GM23338 (cell line): ENCODE data around the gene TACSTD2. TPM values are rescaled to one million over a fixed set of nuclear protein-coding genes. Genes with fewer than 3 reads are reported as not detected.

Source experiments
- ATAC-seq: fragments of 200-7000 bp; cut with Tn5 transposase; 3 replicates; pipeline ENCODE4 v1.9.1; 2020
- DNase-seq: peaks from one replicate; pipeline ENCODE4 v3.0.0-alpha.2; 2015; ENCODE audit warnings: low spot score
- H2AFZ ChIP-seq: fragments of 200-600 bp; sonication (generic); 2 replicates; pipeline ENCODE4 v1.8.0; 2016; ENCODE audit warnings: antibody characterized with exemption, mild to moderate bottlenecking, moderate library complexity
- H3F3A ChIP-seq: fragments of 200-600 bp; sonication (generic); replicated peaks from 2 replicates; pipeline ENCODE4 v1.8.0; 2017; ENCODE audit warnings: antibody characterized with exemption, mixed run types, low read depth
- H3K27ac ChIP-seq: fragments of 200-600 bp; sonication (generic); 2 replicates; pipeline ENCODE4 v1.6.1; 2016; ENCODE audit warnings: low read depth
- H3K27me3 ChIP-seq: fragments of 200-600 bp; sonication (generic); 2 replicates; pipeline ENCODE4 v1.8.0; 2016; ENCODE audit warnings: mild to moderate bottlenecking, mixed run types, moderate library complexity; ENCODE audit not compliant: insufficient read depth
- H3K36me3 ChIP-seq: fragments of 200-600 bp; sonication (generic); 2 replicates; pipeline ENCODE4 v1.8.0; 2016; ENCODE audit warnings: mild to moderate bottlenecking; ENCODE audit not compliant: insufficient read depth
- H3K4me1 ChIP-seq: fragments of 200-600 bp; sonication (generic); 2 replicates; pipeline ENCODE4 v1.8.0; 2016; ENCODE audit warnings: mild to moderate bottlenecking, moderate library complexity; ENCODE audit not compliant: insufficient read depth
- H3K4me2 ChIP-seq: fragments of 200-600 bp; sonication (generic); 2 replicates; pipeline ENCODE4 v1.7.1; 2017; ENCODE audit warnings: mixed run types
- H3K4me3 ChIP-seq: fragments of 200-600 bp; sonication (generic); 2 replicates; pipeline ENCODE4 v1.6.1; 2016; ENCODE audit warnings: mixed run types
- H3K79me2 ChIP-seq: fragments of 200-600 bp; sonication (generic); replicated peaks from 2 replicates; pipeline ENCODE4 v1.8.0; 2017; ENCODE audit warnings: mild to moderate bottlenecking; ENCODE audit not compliant: insufficient read depth
- H3K9me2 ChIP-seq: fragments of 200-600 bp; sonication (generic); 2 replicates; pipeline ENCODE4 v1.8.0; 2017; ENCODE audit not compliant: insufficient read depth
- H4K20me1 ChIP-seq: fragments of 200-600 bp; sonication (generic); replicated peaks from 2 replicates; pipeline ENCODE4 v1.8.0; 2017; ENCODE audit warnings: mild to moderate bottlenecking; ENCODE audit not compliant: insufficient read depth
- H3K27ac Mint-ChIP-seq: 2 replicates; pipeline ENCODE4 v1.8.0; 2020; ENCODE audit warnings: inconsistent platforms, mild to moderate bottlenecking, moderate library complexity, mixed read lengths
- H3K27me3 Mint-ChIP-seq: 3 replicates; pipeline ENCODE4 v1.8.0; 2022; ENCODE audit warnings: low read depth, mild to moderate bottlenecking, moderate library complexity, mixed read lengths, inconsistent platforms; ENCODE audit not compliant: insufficient read depth, poor library complexity
- H3K36me3 Mint-ChIP-seq: 3 replicates; pipeline ENCODE4 v1.8.0; 2021; ENCODE audit warnings: low read depth, mild to moderate bottlenecking, inconsistent platforms, moderate library complexity, mixed read lengths
- H3K4me1 Mint-ChIP-seq: 3 replicates; pipeline ENCODE4 v1.8.0; 2020; ENCODE audit warnings: mild to moderate bottlenecking, inconsistent platforms, mixed read lengths
- H3K4me3 Mint-ChIP-seq: 3 replicates; pipeline ENCODE4 v1.8.0; 2021; ENCODE audit warnings: moderate library complexity, mild to moderate bottlenecking, inconsistent platforms, mixed read lengths
- H3K9me3 Mint-ChIP-seq: 3 replicates; pipeline ENCODE4 v1.8.0; 2020; ENCODE audit warnings: moderate library complexity, mild to moderate bottlenecking, inconsistent platforms, mixed read lengths
- CREB1 ChIP-seq: fragments of 250-450 bp; sonication (Bioruptor Pico); IDR thresholded peaks from 2 replicates; pipeline ENCODE4 v1.5.0; 2020; ENCODE audit warnings: low read depth, mild to moderate bottlenecking, moderate library complexity
- ETS1 ChIP-seq: IDR thresholded peaks from 2 replicates; pipeline ENCODE4 v1.6.1; 2016; ENCODE audit warnings: antibody characterized with exemption
- EZH2 ChIP-seq: fragments of 200-600 bp; sonication (generic); IDR thresholded peaks from one replicate; pipeline ENCODE4 v1.8.0; 2017; ENCODE audit warnings: antibody characterized with exemption, mild to moderate bottlenecking, low read depth; ENCODE audit not compliant: unreplicated experiment
- EZH2phosphoT487 ChIP-seq: fragments of 200-600 bp; sonication (generic); IDR thresholded peaks from one replicate; pipeline ENCODE4 v1.8.1; 2018; ENCODE audit warnings: antibody characterized with exemption; ENCODE audit not compliant: unreplicated experiment
- JUNB ChIP-seq: IDR thresholded peaks from one replicate; pipeline ENCODE4 v1.6.1; 2016; ENCODE audit warnings: antibody characterized with exemption; ENCODE audit not compliant: unreplicated experiment
- NANOG ChIP-seq: IDR thresholded peaks from 2 replicates; pipeline ENCODE4 v1.6.1; 2016; ENCODE audit warnings: antibody characterized with exemption, borderline replicate concordance
- POLR2AphosphoS5 ChIP-seq: IDR thresholded peaks from 2 replicates; pipeline ENCODE4 v1.6.1; 2016; ENCODE audit warnings: antibody characterized with exemption, low read depth
- REST ChIP-seq: IDR thresholded peaks from one replicate; pipeline ENCODE4 v1.6.1; 2018; ENCODE audit warnings: antibody characterized with exemption; ENCODE audit not compliant: unreplicated experiment
- STAT1 ChIP-seq: IDR thresholded peaks from one replicate; pipeline ENCODE4 v1.6.1; 2016; ENCODE audit warnings: antibody characterized with exemption; ENCODE audit not compliant: unreplicated experiment
- ZNF114 ChIP-seq: fragments of 250-450 bp; sonication (Bioruptor Pico); IDR thresholded peaks from 2 replicates; pipeline ENCODE4 v1.5.0; 2020; ENCODE audit warnings: mild to moderate bottlenecking, moderate library complexity
- ZNF331 ChIP-seq: fragments of 250-450 bp; sonication (Bioruptor Pico); IDR thresholded peaks from 2 replicates; pipeline ENCODE4 v1.5.0; 2020; ENCODE audit warnings: low read depth, mild to moderate bottlenecking, moderate library complexity
- polyA plus RNA-seq: library from polyadenylated mRNA; unstranded; fragments of >200 nt; fragmentation: Nextera tagmentation; extraction: Ambion mirVana; gene quantifications from 2 replicates; pipeline ENCODE4 v1.2.1, GENCODE V29; 2016
- total RNA-seq: library from RNA; depleted of rRNA; stranded (reverse); fragments of >200 nt; shearing (Covaris generic); gene quantifications from 2 replicates; pipeline ENCODE4 v1.2.3, GENCODE V29; 2014
- TF ChIP-seq, protein P1 (sequence below), 2 experiments: fragments of 200-600 bp in 1 of 2; sonication (generic) in 1 of 2; conservative IDR thresholded peaks; 2 replicates each; pipeline versions ENCODE4 v1.5.1 to v1.6.1; 2016 to 2017; ENCODE audit warnings: antibody characterized with exemption in 2 of 2, low read depth in 2 of 2, mild to moderate bottlenecking in 2 of 2, moderate library complexity in 1 of 2
- TF ChIP-seq, protein P2 (sequence below): fragments of 250-450 bp; sonication (Bioruptor Pico); IDR thresholded peaks from 2 replicates; pipeline ENCODE4 v1.5.0; 2020; ENCODE audit warnings: mild to moderate bottlenecking, moderate library complexity

The TACSTD2 gene
- total and polyA plus RNA-seq, 2 experiments from 2014 or later = 0.86 to 1.5 TPM

- H3K4me2 ChIP-seq = no peak overlapping the region
- TF ChIP-seq, protein P1, sequence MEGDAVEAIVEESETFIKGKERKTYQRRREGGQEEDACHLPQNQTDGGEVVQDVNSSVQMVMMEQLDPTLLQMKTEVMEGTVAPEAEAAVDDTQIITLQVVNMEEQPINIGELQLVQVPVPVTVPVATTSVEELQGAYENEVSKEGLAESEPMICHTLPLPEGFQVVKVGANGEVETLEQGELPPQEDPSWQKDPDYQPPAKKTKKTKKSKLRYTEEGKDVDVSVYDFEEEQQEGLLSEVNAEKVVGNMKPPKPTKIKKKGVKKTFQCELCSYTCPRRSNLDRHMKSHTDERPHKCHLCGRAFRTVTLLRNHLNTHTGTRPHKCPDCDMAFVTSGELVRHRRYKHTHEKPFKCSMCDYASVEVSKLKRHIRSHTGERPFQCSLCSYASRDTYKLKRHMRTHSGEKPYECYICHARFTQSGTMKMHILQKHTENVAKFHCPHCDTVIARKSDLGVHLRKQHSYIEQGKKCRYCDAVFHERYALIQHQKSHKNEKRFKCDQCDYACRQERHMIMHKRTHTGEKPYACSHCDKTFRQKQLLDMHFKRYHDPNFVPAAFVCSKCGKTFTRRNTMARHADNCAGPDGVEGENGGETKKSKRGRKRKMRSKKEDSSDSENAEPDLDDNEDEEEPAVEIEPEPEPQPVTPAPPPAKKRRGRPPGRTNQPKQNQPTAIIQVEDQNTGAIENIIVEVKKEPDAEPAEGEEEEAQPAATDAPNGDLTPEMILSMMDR (conservative IDR thresholded peaks at IDR 0.05; ENCODE audit: low read depth in 2 of 2) = no peak
- TF ChIP-seq, protein P2, sequence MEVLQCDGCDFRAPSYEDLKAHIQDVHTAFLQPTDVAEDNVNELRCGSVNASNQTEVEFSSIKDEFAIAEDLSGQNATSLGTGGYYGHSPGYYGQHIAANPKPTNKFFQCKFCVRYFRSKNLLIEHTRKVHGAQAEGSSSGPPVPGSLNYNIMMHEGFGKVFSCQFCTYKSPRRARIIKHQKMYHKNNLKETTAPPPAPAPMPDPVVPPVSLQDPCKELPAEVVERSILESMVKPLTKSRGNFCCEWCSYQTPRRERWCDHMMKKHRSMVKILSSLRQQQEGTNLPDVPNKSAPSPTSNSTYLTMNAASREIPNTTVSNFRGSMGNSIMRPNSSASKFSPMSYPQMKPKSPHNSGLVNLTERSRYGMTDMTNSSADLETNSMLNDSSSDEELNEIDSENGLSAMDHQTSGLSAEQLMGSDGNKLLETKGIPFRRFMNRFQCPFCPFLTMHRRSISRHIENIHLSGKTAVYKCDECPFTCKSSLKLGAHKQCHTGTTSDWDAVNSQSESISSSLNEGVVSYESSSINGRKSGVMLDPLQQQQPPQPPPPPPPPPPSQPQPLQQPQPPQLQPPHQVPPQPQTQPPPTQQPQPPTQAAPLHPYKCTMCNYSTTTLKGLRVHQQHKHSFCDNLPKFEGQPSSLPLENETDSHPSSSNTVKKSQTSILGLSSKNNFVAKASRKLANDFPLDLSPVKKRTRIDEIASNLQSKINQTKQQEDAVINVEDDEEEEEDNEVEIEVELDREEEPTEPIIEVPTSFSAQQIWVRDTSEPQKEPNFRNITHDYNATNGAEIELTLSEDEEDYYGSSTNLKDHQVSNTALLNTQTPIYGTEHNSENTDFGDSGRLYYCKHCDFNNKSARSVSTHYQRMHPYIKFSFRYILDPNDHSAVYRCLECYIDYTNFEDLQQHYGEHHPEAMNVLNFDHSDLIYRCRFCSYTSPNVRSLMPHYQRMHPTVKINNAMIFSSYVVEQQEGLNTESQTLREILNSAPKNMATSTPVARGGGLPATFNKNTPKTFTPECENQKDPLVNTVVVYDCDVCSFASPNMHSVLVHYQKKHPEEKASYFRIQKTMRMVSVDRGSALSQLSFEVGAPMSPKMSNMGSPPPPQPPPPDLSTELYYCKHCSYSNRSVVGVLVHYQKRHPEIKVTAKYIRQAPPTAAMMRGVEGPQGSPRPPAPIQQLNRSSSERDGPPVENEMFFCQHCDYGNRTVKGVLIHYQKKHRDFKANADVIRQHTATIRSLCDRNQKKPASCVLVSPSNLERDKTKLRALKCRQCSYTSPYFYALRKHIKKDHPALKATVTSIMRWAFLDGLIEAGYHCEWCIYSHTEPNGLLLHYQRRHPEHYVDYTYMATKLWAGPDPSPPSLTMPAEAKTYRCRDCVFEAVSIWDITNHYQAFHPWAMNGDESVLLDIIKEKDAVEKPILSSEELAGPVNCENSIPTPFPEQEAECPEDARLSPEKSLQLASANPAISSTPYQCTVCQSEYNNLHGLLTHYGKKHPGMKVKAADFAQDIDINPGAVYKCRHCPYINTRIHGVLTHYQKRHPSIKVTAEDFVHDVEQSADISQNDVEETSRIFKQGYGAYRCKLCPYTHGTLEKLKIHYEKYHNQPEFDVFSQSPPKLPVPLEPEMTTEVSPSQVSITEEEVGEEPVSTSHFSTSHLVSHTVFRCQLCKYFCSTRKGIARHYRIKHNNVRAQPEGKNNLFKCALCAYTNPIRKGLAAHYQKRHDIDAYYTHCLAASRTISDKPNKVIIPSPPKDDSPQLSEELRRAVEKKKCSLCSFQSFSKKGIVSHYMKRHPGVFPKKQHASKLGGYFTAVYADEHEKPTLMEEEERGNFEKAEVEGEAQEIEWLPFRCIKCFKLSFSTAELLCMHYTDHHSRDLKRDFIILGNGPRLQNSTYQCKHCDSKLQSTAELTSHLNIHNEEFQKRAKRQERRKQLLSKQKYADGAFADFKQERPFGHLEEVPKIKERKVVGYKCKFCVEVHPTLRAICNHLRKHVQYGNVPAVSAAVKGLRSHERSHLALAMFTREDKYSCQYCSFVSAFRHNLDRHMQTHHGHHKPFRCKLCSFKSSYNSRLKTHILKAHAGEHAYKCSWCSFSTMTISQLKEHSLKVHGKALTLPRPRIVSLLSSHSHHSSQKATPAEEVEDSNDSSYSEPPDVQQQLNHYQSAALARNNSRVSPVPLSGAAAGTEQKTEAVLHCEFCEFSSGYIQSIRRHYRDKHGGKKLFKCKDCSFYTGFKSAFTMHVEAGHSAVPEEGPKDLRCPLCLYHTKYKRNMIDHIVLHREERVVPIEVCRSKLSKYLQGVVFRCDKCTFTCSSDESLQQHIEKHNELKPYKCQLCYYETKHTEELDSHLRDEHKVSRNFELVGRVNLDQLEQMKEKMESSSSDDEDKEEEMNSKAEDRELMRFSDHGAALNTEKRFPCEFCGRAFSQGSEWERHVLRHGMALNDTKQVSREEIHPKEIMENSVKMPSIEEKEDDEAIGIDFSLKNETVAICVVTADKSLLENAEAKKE (CRISPR knock-in tag) = no peak
- TF ChIP-seq EZH2phosphoT487 (no peak), ZNF114 (CRISPR knock-in tag) (no peak), STAT1 (no peak), NANOG (no peak), CREB1 (no peak), ETS1 (no peak), ZNF331 (CRISPR knock-in tag) (no peak), POLR2AphosphoS5 (no peak), EZH2 (no peak), JUNB (no peak), REST (no peak)
- Mint-ChIP-seq H3K4me3 (no peak overlapping the region), H3K27ac (no peak overlapping the region), H3K27me3 (peaks cover 8% of the 10 kb centered on the region), H3K4me1 (no peaks in the 10 kb centered on the region), H3K36me3 (no peaks in the 10 kb centered on the region), H3K9me3 (no peaks in the 10 kb centered on the region)
- H3K27me3 ChIP-seq = no peaks in the 10 kb centered on the region
- H3K79me2 ChIP-seq = no peaks in the 10 kb centered on the region
- DNase-seq (no peak), ATAC-seq (no peak)
- no peaks in the 10 kb centered on the region for H3F3A ChIP-seq
- no peaks in the 10 kb centered on the region for H3K36me3 ChIP-seq
- no peaks in the 10 kb centered on the region for H3K4me1 ChIP-seq
- H4K20me1 ChIP-seq = no peaks in the 10 kb centered on the region
- H3K9me2 ChIP-seq = no peaks in the 10 kb centered on the region
- no peak overlapping the region for H3K27ac ChIP-seq
- H3K4me3 ChIP-seq = no peak overlapping the region
- H2AFZ ChIP-seq = no peak overlapping the region
Observed at GRCh38 chr1:58586271-58586670, 9.2 kb upstream of the TACSTD2 start.
